Measurements from ENCODE around the gene ZC3H10.
"Not testable (repeated sequence)": the region's sequence is repeated elsewhere in the genome, so short reads cannot be mapped to it uniquely, and the experiment has no call there.

Gene ZC3H10

DNA sequence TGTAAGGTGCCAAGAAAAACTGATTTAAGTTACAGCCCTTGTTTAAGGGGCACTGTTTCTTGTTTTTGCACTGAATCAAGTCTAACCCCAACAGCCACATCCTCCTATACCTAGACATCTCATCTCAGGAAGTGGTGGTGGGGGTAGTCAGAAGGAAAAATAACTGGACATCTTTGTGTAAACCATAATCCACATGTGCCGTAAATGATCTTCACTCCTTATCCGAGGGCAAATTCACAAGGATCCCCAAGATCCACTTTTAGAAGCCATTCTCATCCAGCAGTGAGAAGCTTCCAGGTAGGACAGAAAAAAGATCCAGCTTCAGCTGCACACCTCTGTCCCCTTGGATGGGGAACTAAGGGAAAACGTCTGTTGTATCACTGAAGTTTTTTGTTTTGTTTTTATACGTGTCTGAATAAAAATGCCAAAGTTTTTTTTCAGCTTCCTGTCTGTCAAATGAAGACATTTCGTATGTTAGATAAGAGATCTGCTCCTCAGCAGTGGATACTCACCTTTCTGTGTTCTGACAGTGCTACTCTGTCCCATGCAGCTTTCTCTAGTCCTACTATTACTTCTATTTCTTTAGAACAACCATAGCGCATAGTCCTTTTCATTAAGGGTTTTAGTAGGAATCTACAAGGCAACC is 14.9 kb upstream of the ZC3H10 start:
- DNase-seq = no peak

DNA sequence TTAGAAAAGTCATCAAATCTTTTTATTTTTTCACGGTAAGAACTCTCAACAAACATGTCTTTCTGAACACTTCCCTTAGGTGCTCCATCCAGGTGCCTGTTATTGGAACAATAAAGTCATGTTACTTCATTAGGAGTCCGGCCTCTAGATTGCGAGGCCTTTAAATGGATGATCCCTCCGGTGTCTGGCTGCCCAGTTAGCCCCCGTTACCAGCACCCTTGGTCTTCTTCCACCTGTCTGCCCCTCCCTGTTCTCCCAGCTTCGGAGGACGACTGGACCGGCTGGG is 14.3 kb upstream of the ZC3H10 start:
- no peak for DNase-seq

DNA sequence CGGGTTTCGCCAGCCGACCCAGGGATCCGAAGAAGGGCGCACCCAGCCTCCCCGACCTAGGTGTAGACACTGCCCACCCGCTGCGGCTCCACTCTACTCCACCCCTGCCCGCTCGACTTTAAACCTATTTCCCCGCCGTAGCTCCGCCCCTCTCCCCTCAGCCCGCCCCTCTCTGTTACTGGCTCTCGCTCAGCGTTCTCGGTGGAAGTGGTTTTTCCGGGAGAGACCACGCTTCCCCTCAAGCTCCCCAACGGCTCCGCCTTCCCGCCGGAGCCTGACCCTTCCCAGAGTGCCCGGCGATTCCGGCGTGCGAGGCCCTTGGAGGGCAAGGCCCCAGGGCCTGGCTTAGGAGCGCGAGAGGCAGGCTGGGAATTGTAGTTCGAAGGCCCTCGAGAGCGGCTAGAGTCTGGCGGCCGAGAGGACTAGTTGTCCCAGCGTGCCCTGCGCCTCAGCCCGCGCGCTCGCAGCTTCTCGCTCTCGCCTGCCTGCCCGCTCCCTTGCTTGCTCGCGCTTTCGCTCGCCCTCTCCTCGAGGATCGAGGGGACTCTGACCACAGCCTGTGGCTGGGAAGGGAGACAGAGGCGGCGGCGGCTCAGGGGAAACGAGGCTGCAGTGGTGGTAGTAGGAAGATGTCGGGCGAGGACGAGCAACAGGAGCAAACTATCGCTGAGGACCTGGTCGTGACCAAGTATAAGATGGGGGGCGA is 13.8 kb upstream of the ZC3H10 start, which contains the start of gene PA2G4:
TSS of gene PA2G4 (plus strand) at position 451 of the 706 bp plus-strand sequence. CDS start at position 630, 179 bp downstream.
- DNase-seq = peak; percentile 99

DNA sequence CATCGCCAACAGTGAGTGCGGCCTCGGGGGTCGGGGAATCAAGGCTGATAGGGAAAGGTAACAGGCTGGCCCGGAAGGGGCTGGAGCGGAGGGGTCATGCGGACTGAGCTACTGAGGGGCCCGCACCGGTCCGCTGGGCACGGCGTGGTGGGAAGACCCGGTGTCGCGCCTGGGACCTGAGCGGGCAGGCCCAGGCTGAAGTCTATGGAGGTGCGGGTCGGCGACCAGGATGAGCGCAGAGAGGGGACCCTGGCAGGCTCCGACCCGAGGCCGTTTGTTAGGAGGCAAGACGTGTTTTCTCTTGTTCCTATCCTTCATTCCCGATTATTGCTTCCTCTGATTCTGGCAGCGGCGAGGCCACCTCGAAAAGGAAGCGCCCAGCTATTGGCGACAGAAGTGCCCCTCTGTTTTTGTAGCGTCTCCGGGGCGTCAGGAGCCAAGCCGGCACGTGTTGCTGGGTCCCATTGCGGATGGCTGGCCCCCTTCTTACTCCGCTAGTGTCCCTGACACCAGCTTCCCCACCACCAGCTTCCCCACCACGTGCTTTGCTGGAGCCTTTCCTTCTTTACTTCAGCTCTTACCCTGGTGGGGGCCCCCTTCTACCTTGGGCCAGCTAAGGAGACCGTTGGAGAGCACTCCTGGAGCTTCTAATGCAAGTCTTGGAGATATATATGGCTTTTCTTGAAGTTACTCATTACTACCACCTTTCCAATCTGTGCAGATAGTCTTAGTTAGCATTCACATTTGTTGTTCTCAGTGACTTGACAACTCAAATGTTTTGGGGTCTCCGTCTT is 13.1 kb upstream of the ZC3H10 start:
- DNase-seq = no peak

DNA sequence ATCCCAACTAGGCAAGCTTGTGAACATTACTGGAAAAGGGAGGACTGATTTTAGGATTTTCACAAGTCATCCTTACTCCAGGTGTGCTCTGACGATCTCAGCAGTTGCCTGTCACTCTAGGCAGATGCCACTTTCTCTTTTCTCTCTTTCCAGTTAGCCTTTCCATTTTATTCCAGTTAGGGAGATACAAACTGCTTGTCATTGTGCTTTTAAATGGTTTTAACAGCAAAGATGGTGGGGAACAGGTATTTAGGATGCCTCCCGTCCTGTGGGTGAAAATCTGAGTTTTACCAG is 12.5 kb upstream of the ZC3H10 start:
- no peak for DNase-seq

DNA sequence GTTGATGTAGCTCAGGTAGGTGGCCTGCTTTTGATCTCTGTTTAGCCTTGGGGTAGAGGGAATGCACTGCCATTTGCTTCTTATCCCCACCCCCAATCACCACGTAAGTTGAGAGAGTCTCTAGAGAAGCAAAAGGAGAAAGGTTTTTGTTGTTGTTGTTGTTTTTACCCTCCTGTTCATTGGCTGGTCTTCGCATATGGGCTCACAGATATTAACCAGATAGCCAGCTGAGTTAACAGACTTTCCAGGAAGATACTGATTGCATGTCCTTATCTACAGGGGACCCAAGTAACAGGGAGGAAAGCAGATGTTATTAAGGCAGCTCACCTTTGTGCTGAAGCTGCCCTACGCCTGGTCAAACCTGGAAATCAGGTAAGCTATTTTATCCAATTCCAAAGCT is 10.8 kb upstream of the ZC3H10 start:
- DNase-seq = no peak

DNA sequence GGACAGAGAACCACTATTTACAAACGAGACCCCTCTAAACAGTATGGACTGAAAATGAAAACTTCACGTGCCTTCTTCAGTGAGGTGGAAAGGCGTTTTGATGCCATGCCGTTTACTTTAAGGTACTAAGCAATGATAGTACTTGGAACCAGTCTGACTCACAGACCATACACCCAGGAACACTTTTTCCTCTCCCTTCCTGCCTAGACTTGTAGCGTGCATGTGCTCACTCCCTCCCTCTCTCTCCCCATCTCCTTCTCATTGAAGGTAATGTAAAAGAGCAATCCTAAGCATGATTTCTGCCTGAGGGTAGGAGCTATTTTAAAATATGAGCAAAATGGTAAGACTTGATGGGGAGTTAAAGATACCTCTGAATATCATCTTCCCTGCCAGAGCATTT is 7.5 kb upstream of the ZC3H10 start:
- no peak for DNase-seq

DNA sequence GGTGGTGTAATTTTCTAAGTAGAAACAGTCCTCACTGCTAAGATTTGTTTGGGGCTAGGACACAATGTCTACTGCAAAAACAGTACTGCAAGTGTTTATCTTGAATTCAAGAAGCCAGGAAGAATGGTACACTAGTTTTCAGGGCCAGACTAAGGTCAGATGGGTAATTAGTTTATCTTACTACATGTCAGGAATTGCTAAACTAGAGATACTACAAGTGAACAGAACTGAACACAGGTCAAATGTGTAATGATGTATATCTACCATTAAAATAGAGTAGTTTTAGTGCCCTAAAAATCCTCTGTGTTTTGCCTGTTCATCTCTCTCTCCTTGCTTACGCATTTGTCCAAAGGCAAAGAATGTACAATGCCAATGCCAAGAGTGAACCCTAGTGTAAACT is 4.0 kb upstream of the ZC3H10 start:
- no peak for DNase-seq

DNA sequence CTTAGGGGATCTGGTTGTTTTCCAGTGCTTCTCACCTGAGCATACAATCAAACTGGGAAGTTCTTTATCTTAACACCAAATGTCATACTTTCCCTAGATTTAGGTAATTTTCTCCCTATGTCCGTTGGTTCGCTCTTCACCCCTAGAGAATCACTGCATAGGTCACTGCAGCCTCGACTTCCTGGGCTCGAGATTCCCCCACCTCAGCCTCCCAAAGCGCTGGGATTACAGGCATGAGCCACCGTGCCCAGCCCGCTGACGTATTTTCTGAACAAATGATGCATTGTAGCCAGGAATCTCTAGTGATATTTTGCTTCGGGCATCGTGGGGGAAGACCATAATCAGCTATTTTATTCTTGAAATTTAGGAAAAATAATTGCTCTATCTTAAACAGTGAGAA is 2.7 kb upstream of the ZC3H10 start:
- no peak for DNase-seq

DNA sequence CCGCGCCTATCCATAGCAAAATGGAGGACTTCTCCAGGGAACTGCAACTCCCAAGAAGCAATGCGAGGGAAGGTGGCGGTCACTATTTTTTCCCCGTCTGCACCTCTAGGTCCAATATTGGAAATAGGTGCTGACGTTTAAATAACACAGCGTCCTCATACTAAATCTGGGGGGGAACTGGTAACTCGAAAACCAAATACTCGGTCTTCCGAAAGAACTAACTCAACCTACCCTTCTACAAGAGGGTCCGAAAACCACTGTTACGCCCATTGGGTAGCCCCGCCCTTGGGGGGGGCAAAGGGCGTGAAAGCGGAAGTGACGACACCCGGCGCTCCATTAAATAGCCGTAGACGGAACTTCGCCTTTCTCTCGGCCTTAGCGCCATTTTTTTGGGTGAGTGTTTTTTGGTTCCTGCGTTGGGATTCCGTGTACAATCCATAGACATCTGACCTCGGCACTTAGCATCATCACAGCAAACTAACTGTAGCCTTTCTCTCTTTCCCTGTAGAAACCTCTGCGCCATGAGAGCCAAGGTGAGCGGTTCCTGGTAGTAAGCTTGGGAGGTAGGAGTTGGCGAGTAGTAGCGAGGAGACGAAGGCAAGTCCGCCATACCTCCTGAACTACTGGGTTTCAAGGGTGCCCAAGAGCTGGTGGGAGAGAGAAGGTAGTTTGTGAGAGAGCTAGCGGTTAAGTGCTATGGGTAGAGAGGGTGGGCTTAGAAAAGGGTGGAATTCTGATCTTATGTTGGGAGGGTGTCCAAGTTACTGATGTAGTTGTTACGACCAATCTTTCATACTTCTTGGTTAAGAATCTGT is 1.6 kb upstream of the ZC3H10 start, which contains the start of gene RPL41:
TSS of gene RPL41 (plus strand) at position 367 of the 815 bp plus-strand sequence.
- DNase-seq = peak; percentile 96

DNA sequence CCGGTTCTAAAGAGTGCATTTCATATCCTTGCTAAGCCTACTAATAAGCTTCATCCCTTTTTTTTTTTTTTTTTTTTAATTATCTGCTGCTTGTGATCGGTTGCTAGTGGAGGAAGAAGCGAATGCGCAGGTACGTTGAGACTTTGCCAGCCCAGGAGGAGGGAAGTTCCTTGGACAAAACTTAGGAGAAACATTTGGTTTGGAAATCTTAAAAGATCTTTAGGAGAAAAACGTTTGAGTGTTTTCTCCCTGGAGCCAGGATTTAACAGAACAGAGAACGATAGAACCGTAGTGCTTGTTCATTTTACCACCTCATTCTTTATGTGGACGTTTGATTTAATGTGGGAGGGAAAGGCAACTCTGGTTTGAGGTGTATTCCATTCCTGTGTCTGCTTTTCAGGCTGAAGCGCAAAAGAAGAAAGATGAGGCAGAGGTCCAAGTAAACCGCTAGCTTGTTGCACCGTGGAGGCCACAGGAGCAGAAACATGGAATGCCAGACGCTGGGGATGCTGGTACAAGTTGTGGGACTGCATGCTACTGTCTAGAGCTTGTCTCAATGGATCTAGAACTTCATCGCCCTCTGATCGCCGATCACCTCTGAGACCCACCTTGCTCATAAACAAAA is 872 bp upstream of the ZC3H10 start:
- not testable (repeated sequence) for DNase-seq

DNA sequence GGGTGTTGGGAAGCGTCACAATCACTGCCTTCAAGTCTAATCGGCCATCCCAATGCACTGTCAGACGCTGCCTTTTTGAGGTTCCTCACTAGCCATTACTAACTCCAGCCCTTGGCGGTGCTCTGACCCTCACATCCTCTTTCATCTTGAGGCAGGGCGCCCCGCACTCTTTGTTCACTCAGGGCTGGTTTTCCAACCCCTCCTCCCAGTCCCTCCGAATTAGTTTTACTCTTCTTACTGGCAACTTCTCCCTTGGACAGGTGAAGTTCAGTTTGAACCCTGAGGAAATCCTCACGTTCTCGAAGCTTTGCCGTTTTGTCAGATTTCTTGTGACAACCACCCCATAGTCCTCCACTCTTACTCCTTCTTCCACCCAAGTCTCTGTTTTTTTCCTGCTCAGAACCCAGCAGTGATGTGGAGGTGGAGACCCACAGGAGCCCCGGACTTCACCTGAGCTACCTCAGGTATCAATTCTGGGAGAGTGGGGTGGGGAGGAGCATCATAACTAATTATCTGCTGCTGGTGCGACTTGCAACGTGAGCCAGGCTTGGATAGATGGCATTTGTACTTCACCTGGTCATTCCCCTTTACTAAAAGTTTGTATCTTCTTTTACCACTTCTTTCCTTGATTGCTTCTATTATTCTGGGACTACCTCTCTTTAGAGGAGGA is 757 bp downstream of the ZC3H10 start:
- DNase-seq = no peak

DNA sequence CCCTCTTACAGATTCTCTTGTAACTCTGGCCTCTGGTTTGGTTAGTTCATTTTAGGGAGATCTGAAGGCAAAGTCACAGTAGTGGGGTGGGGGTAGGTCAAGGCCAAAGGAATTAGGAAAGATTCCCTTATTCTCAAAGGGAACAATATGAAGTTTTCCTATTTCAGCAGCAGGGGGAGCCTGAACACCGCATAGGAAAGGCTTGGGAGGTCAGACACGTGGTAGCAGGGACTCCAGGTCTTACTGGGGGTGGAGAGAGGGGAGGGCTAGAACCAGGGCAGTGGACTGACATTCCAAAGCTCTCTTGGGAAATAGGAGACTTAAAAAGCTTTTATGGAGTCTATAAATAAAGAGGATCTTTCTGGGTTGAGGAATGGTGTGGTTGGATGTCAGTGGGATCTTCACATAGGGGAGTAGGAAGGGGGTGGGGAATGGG is 1.3 kb downstream of the ZC3H10 start:
- peak; percentile 61 for DNase-seq

DNA sequence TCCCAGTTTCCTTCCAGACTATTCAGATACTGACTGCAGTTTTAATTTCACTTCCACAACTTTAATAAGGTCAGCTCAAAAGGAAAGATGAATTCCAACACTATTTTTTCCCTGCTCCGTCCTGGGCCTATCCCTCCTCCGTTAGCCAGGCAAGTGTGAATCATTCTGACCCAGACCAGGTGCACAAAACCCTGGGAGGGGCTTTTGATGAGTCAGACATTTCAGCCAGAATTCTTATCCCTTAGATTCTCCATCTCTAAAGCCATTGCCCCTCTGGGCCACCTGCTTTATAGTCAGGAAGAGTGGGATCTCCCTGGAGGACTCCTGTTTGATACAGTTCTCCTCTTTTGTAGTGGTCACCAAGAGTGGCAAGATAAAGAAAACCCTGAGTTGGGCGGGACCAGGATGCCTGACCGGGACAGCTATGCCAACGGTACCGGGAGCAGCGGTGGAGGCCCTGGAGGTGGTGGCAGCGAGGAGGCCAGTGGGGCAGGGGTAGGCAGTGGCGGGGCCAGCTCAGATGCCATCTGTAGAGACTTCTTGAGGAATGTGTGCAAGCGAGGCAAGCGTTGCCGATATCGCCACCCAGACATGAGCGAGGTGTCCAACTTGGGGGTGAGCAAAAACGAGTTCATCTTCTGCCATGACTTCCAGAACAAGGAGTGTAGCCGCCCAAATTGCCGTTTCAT is 2.2 kb downstream of the ZC3H10 start:
- no peak for DNase-seq

DNA sequence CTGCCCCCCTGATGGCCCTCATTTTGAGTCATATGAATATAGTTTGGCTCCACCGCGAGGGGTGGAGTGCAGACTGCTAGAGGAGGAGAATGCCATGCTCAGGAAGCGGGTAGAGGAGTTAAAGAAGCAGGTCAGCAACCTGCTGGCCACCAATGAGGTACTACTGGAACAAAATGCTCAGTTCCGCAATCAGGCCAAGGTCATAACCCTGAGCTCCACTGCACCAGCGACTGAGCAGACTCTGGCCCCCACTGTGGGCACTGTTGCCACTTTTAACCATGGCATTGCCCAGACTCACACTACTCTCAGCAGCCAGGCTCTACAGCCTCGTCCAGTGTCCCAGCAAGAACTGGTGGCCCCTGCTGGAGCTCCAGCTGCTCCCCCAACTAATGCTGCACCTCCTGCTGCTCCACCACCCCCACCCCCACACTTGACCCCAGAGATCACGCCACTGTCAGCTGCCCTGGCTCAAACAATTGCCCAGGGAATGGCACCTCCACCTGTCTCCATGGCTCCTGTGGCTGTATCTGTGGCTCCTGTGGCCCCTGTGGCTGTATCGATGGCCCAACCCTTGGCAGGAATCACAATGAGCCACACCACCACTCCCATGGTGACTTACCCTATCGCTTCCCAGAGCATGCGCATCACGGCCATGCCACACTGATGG is 3.3 kb downstream of the ZC3H10 start:
- no peak for DNase-seq

DNA sequence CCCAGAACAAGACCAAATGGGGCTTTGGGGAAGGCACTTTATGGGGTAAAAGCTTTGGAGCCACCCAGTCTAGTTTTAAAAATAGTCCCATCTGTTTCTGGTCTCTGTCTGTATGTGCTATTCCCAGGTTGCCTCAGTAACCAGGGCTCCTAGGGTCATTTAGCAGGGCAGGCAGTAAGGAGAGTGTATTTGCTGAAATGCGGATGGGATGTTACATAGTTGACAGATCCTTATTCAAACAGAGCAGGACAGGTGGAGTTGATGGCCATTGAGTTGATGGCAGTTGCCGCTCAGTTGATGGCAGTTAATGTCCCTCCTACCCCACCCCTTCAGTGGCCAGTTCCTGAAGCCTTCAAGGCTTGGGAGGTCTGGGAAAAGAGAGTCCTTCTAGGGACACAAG is 4.6 kb downstream of the ZC3H10 start:
- DNase-seq = no peak

DNA sequence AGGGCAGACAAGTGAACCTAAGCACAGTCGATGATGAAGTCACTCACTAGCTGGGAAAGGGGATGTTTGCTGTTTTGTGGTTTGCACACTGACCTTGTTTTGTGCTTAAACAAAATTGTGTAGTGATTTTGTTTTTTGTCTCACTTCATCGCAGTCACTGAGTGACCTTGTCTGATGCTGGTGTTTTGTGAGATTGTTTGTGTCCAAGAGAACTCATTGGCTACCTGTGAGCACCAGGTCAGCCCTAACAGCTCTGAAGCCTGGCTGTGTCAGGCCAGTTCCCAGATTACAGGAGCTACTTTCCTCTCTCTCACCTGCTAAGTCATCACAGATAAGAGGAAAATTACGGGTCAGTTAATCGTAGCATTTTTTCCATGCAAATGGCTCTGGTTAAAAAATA is 6.1 kb downstream of the ZC3H10 start:
- no peak for DNase-seq

DNA sequence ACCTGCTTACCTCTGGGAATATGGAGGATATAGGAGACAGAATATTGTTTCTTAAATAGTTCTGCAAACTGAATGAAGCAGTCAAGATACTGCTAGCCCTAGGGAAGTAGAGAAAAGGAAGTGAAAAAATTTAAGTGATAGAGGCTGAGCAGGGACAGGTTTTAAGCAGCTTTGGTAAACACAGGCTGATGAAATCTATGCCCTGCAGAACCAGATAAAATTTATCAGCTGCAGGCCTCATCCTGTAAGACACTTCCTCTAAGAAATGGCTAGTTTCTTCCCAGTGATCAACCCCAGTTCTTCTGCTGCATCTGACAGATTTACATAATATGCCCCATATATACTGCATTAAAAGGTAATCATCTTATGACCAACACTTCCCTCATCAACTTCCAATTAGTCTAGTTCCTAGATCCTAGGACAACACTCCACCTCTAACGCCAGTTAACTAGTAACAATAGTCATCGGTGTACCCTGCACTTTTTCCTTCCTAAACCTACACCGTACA is 8.7 kb downstream of the ZC3H10 start:
- no peak for DNase-seq

DNA sequence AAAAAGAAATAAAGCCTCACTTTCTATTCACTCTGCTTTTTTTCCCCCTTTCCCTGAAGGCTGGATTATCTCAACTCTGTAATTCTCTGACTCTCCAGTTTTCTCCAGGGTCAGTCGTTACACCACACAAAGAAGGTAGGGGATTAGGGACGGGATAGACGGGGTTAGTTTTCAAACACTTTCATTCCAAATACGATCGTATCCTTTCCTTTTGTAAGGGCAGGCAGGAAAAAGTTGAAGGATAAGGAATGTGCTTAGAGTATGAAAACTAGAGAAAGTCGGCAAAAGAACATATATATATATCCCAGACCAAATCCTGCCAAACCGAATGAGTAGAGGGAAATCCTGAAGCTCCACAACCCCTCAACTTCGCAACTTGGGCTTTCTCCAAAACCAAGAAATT is 9.4 kb downstream of the ZC3H10 start:
- DNase-seq = no peak

DNA sequence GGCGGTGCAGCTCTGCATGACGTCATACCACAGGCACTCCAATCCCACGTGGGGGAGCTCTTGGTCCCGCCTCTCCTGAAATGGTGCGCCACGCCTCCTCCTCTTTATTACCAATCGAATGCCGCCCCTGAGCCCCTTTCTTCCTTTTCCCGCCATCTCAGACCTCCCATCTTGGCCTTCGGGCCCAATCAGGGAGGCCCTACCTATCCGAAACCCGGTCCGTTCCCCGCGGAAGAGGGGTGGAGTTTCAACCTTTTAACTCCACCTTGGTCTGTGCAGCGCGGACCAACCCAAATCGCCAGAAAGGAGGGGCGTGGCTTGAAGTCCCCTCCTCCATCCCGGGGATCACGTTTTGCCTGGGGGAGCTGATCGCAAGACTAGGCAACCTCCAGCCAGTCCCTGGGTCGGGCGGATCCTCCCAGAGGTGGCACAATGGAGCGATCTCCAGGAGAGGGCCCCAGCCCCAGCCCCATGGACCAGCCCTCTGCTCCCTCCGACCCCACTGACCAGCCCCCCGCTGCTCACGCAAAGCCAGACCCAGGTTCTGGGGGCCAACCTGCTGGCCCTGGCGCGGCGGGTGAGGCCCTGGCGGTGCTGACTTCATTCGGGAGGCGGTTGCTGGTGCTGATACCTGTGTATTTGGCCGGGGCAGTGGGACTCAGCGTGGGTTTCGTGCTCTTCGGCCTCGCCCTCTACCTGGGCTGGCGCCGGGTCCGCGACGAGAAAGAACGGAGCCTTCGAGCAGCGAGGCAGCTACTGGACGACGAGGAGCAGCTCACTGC is 10.0 kb downstream of the ZC3H10 start, which contains the start of gene ESYT1:
TSS of gene ESYT1 (plus strand) at position 380 of the 782 bp plus-strand sequence. CDS start at position 433, 53 bp downstream.
- peak; percentile 97 for DNase-seq

Data from NCI-H2107 (cell line).